H54 (cell line): ENCODE measurements around the gene MYBPH.

Experiments
- DNase-seq: peaks from one replicate; pipeline ENCODE4 v3.0.0; 2011; ENCODE audit warnings: low spot score, mixed read lengths; ENCODE audit not compliant: insufficient read length
- FAIRE-seq: peaks from 3 replicates; lab custom pipeline; 2011; peaks lifted over from hg19 to GRCh38; lab: Jason Lieb, UNC
- POLR2A ChIP-seq: IDR thresholded peaks from 2 replicates; pipeline ENCODE4 v1.6.1; 2011; ENCODE audit warnings: low read depth, mild to moderate bottlenecking, low read length

Gene MYBPH

DNA sequence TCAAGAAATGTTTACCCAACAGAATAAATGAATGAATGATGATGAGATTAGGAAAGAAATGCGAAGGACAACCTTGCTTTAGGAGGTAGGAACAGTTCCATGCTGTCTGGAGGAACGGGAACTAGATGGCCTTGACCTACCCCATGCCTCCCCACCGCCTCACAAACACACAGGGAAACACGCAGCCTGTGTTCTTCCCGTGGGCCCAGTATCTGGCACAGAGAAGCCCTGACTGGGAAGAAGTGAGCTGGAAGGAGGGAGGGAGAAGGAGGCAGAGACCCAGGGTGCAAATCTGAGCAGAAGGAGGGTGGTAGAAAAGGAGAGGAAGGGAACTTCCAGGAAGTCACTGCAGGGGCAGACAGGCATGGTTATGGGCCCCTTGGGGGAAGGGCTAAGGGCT lies 51.6 kb downstream of the MYBPH start:
- DNase-seq (no peak), FAIRE-seq (no peak)
- TF ChIP-seq POLR2A, result no peak

DNA sequence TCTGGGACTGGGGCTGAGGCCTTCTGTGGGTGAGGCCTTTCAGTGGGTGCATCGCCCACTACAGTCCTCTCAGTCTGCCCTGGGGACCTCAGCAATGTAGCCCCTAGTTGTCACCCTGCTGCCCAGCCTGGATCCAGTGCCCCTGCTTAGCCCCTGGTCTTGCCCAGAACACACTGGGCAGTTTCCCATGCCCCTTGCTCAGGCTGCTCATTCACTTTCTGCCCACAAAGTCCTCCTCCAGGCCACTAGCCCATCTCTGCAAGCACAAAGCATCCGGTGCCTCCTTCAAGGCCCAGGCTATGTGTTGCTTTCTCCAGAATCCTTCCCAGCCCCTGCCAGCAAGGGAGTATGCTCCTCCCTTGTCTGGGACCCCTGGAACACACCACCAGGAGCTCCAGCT lies 53.5 kb downstream of the MYBPH start:
- no peak for TF ChIP-seq POLR2A
- DNase-seq, result no peak
- FAIRE-seq, result no peak

DNA sequence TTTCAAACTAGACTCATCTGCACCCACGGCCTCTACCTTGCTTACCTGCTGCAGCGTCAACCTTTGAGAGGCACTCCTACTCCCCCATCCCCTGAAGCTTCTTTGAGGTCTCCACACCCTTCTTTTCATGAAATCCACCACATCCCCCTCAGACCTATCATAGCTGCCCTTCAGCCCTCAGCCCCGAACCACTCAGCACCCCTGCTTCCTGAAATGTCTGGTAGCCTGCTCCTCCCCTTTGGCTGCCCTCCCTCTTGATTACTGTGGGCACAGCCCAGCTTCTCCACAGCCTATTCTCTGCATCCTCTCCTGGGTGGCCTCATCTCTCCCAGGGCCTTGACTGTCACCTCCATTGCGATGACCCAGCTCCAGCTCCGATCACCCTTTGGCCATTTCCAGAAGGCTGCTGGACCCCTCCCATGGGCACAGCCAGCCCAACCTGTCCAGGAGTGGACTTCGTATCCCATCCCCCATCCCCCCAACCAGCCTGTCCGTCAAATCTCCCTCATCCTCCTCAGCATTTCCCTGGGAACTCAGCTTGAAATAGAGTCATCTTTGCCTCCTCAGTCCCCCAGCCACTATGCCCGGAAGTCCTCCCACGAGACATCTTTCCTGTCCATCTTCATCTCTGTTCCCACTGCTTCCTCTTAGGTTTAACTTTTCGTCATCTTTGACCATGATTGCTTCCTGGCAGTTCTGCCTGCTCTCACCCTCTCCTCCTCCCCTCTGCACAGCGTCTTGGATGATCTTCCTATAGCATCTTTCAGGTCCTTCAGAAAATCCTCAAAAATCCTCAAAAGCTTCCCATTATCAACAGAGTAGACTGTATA lies 54.2 kb downstream of the MYBPH start:
- FAIRE-seq, result no peak
- no peak for DNase-seq
- no peak for TF ChIP-seq POLR2A

DNA sequence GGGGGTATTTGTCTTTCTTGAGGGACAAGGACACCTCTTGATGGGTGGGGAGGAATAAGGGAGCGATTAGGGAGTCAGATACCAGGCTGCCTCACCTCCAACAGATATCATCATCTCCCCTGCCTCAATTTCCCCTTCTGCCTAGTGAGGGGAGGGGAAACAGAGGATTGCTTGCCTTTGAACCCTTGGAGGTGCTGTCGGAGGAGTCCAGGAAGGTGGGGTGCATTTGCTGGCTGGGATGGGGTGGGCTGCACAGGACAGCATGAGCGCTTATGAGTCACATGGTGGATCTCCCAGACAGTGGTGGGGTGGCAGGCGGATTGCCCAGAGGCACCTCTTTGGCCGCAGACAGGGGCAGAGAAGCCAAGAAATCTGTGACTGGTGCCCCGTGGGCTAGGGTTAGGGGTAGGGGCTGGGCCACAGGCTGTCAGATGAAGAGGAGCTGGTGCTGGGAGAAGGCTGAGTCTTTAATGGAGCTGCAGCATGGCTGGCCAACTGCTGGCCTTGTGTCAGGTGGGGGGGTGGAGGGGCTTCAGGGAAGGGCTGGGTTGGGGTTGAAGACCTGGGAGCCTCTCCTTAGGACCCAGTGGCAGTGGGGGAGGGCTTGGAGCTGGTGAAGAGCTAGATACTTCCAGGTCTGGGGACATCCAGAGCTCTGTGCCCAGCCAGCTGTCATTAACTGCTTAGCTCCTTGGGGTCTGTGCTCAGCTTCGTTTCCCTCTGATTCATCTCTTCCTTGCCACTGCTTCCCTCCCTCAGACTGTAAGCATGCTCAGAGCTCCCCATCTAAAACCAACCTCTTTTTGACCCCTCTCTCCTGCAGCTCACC lies 55.1 kb downstream of the MYBPH start:
- FAIRE-seq (no peak), DNase-seq (no peak)
- TF ChIP-seq POLR2A, result no peak
